ENCODE data around the gene KLK14.

KLK14 gene

GRCh38 chr19:51090471-51090870 lies 7.8 kb upstream of the KLK14 start:
- FAIRE-seq = no peak
- DNase-seq (ENCODE audit: extremely low spot score, insufficient read length, low read depth) = no peak

DNA sequence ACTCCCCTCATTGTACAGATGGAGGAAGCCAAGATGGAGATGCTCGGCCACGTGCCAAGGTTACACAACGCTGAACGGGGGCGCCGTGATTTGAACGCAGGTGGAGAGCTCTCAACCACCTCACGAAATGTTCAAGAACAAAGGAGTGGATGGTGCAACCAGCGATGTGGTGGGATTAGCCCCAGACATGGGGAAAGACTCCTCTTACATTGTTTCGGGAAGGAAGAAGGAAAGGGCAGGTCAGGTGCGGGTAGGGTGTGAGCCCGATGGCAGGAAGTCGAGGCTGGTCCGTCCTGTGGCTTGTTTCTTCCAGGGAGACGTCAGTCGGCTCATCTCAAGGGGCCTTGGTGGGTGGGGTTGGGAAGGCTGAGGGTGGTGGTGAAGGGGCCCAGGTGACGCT lies 7.1 kb upstream of the KLK14 start:
- FAIRE-seq (no peak), DNase-seq (ENCODE audit: extremely low spot score, insufficient read length, low read depth) (no peak)

DNA sequence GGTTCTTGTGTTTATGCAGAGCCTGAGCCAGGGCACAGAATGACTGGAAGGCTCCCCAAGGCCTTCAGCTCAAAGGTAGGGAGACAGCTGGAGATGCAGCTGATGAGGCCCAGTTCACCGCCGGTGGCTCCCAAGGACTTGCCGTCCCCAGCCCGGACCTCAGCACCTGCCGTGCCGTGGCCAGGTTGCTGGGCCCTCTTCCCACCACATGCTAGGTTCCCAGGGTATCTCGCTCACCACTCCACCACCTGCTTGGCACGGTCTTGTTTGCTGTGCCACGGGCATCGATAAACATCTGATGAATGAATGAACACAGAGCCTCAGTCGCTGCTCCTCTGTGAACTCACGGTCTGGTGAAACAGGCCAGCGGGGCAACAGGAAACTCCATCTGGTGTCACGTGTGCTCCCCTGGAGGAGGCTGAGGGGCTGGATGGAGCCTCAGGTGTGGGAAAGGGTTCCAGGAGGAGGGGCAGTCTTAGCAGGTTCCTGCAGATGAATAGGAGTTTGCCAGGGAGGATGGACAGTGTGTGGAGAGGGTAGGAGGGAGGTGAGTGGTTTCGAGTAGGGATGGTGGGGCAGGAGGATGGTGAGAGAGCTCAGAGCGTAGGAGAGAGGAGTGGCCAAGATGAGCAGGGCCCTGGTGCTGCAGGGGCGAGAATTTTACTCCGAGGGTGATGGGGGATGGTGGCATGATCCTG lies 3.6 kb upstream of the KLK14 start:
- FAIRE-seq (no peak), DNase-seq (ENCODE audit: extremely low spot score, insufficient read length, low read depth) (no peak)

- no peak for FAIRE-seq
- no peak for DNase-seq (ENCODE audit: extremely low spot score, insufficient read length, low read depth)
Measured at GRCh38 chr19:51084505-51084904, 1.8 kb upstream of the KLK14 start.

DNA sequence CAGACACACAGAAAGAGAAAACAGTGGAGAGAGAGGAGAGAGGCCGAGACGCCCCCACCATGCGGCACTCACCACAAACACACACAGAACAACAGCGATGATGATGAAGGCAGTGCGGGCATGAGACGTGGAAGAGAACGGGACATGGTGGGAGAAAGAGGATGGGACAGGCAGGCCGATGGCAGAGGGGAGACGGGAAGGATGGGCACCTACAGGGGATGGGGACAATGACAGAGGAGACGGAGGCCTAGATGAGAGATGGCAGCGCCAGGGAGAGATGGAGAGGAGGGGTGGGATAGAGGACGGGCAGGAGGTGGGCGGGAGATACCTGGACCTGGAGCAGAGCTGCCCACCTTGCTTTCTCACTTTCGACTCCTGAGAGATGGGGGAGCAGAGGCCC lies 1.1 kb upstream of the KLK14 start:
- DNase-seq (ENCODE audit: extremely low spot score, insufficient read length, low read depth) = no peak
- FAIRE-seq = no peak

- FAIRE-seq = no peak
Measured at GRCh38 chr19:51083181-51083580, 494 bp upstream of the KLK14 start.

DNA sequence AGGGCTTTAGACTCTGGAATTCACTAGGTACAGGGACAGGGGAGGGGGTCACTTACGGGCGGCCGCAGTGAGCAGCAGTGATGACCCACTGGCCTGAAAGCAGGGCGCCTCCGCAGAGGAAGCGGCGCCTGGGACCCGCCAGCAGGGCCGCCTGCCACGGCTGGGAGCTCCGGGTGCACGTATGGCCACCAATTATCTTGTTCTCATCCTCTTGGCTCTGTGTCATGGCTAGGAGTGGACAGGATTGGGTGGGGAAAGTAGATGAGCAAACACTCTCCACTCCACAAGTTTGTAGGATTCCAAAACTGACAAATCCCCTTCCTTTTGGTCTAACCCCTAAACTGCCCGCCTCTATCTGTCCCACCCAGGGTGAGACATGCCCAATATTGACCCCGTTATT lies 1.2 kb downstream of the KLK14 start:
- no peak for DNase-seq (ENCODE audit: extremely low spot score, insufficient read length, low read depth)
- FAIRE-seq = no peak

More at GRCh38 chr19:51083181-51083580, 494 bp upstream of the KLK14 start:
- DNase-seq (ENCODE audit: extremely low spot score, insufficient read length, low read depth) = no peak

GRCh38 chr19:51079481-51080110 lies 3.1 kb downstream of the KLK14 start:
- DNase-seq (ENCODE audit: extremely low spot score, insufficient read length, low read depth) (no peak), FAIRE-seq (no peak)

GRCh38 chr19:51078731-51079130 lies 4.0 kb downstream of the KLK14 start:
- FAIRE-seq = no peak
- no peak for DNase-seq (ENCODE audit: extremely low spot score, insufficient read length, low read depth)

DNA sequence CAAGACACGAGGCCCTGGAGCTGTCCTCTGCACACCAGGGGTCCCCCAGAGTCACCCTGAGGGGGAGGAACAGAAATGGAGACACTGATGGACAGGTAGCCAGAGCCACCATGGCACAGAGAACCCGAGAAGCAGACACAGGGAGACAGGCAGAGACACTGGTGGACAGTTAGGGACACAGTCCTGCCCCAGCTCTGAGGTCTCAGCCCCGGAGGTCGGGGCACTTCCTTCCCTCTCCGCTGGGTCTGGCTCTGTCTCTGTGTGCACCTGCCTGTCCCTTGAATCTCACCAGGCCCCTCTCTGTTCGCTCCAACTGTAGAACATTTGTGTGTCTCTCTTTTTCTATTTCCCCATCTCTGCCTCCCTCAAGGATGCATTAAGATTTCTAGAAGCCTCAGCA lies 4.6 kb downstream of the KLK14 start:
- DNase-seq (ENCODE audit: extremely low spot score, insufficient read length, low read depth) (no peak), FAIRE-seq (no peak)

- FAIRE-seq = no peak
Measured at GRCh38 chr19:51076631-51077213, 6.0 kb downstream of the KLK14 start.

GRCh38 chr19:51075998-51076397 lies 6.7 kb downstream of the KLK14 start:
- no peak for FAIRE-seq
- no peak for DNase-seq (ENCODE audit: extremely low spot score, insufficient read length, low read depth)

More at GRCh38 chr19:51076631-51077213, 6.0 kb downstream of the KLK14 start:
- no peak for DNase-seq (ENCODE audit: extremely low spot score, insufficient read length, low read depth)

- no peak for DNase-seq (ENCODE audit: extremely low spot score, insufficient read length, low read depth)
- no peak for FAIRE-seq
Measured at GRCh38 chr19:51071095-51071405, 11.6 kb downstream of the KLK14 start.

DNA sequence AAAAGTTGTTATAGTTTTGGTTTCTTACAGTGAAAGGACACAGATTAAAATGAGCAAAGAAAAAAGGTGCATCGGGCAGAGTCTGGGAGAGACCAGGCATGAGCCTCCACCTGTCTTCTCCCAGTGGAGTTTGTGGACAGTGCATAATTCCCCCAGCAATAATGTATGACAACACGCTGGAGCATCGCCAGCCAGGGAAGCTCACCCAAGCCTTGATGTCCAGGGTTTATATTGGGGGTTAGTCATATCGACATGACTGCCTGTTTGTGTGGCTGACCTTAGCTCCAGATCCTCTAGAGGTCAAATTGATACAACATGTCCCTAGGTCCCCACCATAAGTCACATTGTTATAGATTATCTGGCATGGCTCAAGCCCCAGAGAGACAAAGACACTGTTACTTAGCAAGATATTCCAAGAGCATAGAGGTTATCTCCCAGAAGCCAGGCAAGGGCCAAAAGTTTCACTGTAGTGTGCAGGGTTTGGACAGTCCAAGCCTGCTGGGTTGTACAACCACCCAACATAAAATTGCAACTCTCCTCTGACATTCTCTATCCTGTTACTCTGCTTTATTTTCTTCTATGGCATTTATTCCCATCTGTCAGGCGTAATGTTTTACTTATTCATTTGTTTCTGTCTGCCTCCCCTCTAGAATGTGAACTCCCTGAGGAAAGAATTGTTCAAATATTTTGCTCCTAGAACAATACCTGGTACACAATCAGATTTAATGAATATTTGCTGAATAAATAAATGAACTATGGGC lies 12.2 kb downstream of the KLK14 start:
- DNase-seq (ENCODE audit: extremely low spot score, insufficient read length, low read depth) (no peak), FAIRE-seq (no peak)

DNA sequence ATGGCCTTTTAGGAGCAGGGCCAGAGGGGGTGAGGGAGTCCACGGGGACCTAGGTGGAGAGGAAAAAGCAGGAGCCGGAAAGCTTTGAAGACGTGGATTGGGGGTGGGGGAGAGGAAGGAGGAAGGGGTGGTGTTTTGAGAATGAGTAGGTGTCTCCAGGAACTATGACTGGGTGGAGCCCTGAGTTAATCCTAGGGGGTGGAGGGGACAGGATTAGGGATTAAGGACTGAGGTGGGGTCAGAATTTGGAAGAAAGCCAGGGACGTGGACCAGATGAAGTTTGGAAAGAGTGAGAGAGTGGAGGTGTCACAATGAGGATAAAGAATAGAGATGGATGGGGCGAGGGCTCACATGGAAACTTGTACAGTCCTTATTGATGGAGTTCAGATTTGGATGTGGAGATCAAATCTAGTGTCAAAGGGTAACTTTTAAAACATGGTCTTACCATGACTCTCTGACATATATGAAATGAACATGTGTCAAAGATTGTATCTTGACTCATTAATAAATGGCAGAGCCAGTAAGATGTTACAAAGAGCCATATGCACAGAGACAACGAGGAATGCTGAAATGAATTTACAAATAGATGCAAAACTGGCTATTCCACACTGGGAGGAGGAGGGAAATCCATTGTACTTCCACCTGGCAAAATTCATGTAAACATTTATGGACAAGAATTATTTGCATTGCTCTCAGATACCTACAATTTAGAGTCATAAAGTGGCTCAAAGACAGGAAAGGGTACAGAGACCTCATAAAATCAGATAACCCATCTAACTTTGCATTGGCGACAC lies 16.1 kb downstream of the KLK14 start:
- DNase-seq (ENCODE audit: extremely low spot score, insufficient read length, low read depth) = no peak
- no peak for FAIRE-seq

- DNase-seq (ENCODE audit: extremely low spot score, insufficient read length, low read depth) = no peak
- no peak for FAIRE-seq
Measured at GRCh38 chr19:51065221-51065960, 17.3 kb downstream of the KLK14 start.

- FAIRE-seq = no peak
- DNase-seq (ENCODE audit: extremely low spot score, insufficient read length, low read depth) = no peak
Measured at GRCh38 chr19:51064534-51065220, 18.0 kb downstream of the KLK14 start, which contains the start of gene KLK13. Gene KLK13, minus strand, starts transcription at chr19:51065092. Its CDS starts 25 bp downstream, at chr19:51065067.

DNA sequence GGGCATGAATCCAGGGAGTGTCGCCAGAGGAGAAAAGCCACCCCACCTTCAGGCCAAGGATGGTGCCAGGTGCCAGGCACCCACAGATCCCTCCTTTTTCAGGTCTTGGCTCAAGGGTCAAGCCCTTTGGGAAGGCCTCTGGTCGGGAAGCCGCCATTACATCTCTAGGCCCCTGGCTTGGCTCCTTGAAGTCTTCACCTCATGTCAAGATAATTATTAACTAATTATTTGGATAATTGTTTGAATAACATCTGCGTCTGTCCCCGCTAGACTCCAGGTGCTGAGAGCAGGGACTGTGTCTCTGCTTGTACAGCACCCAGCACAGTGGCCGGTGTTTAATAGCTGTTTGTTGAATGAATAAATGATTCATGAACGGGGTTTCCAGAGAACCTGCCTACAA lies 19.0 kb downstream of the KLK14 start:
- DNase-seq (ENCODE audit: extremely low spot score, insufficient read length, low read depth) (no peak), FAIRE-seq (no peak)

DNA sequence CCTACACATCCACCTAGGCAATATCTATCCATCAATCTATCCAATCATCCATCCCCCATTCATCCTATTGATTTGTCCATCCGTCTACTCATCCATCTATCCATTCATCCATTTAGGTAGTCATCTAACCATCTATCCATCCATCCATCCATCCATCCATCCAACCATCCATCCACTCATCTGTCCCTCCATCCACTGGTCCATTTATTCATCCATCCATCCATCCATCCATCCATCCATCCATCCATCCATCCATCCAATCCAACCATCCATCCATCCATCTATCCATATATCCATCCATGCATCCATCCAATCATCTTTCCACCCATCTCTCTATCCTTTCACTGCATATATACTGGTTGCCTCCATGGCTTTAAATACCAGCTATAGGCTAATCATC lies 21.7 kb downstream of the KLK14 start:
- no peak for FAIRE-seq

More for the DNA sequence above, 21.7 kb downstream of the KLK14 start:
- no peak for DNase-seq (ENCODE audit: extremely low spot score, insufficient read length, low read depth)

All from GM18507 (cell line).